ENCODE measurements around the gene CPSF4. TPM values are rescaled to one million over a fixed set of nuclear protein-coding genes. Genes with fewer than 3 reads are reported as not detected.

Gene CPSF4
- total RNA-seq, 2 experiments from 2014 or later = 84.4 to 88.6 TPM

DNA sequence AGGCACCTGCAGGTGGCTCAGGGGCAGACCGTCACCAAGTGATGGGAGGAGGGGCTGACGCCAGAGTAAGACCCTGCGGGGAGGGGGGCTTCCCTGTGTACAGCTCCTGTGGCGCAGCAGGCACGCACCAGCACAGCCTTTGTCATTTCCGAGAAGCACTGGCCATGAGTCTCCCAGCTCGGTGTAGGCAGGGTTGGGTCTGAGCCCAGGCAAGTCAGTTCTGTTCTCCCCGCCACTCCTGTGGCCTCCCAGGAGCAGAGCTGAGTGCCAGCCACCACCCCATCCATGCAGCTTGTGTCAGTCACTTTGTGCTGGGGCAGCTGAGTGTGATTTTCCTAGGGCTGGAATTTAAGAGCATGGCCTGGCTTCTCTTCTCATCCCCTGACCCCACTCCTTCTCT, 13.2 kb downstream of the CPSF4 start:
- Histone ChIP-seq H3K4me3 (ENCODE audit: low read depth, low read length, poor library complexity, severe bottlenecking) (no peak overlapping the region), H4K20me1 (ENCODE audit: insufficient read depth, low read length) (no peaks in the 10 kb centered on the region; the same call in 1 of the 2 replicates), H2AFZ (ENCODE audit: low read length) (no peak overlapping the region), H3K27ac (ENCODE audit: low read depth, low read length, poor library complexity, severe bottlenecking) (no peak overlapping the region), H3K4me1 (ENCODE audit: insufficient read depth, low read length, poor library complexity, severe bottlenecking) (no peaks in the 10 kb centered on the region), H3K4me2 (ENCODE audit: low read length) (no peak overlapping the region), H3K79me2 (ENCODE audit: insufficient read depth, low read depth, low read length) (no peaks in the 10 kb centered on the region), H3K9me2 (ENCODE audit: insufficient read depth, low read length) (no peaks in the 10 kb centered on the region), H3K9me3 (ENCODE audit: low read length) (no peaks in the 10 kb centered on the region), H3K36me3 (ENCODE audit: insufficient read depth, low read length) (peaks cover 97% of the 10 kb centered on the region)
- TF ChIP-seq CTCF (conservative IDR thresholded peaks at IDR 0.05; ENCODE audit: low read length) (no peak), EZH2phosphoT487 (IDR thresholded peaks at IDR 0.05; ENCODE audit: borderline replicate concordance, low read depth, low read length) (no peak)
- POLR2A ChIA-PET = no interaction called here
- CTCF ChIA-PET (ENCODE audit: unreplicated experiment) = no interaction called here
- intact Hi-C loops (cut with micrococcal nuclease; ENCODE audit: unreplicated experiment) = no loop called here
- no TSS peak for BruUV-seq (replicated peaks)
- no peak for DNase-seq (ENCODE audit: low spot score)

DNA sequence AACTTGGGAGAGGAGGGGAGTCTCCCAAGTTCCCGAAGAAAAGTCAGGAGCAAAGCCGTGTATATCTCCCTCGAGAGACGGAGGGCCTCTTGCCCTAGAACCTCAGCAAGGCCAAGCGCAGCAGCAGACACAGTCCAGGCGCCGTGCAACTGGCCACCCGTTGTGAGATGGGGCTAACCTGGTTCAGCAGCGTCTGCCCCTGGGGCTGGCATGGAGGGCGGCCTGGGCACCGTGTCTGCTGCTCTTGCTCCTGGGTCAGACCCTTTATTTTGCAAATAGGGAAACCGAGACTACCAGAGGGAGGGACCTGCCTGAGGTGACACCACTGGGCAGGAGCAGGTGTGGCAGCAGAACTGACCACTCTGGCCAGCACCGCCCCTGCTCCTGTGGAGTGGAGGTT, 13.8 kb downstream of the CPSF4 start:
- intact Hi-C loops (cut with micrococcal nuclease; ENCODE audit: unreplicated experiment) = no loop called here
- ChIA-PET CTCF (ENCODE audit: unreplicated experiment) (no interaction called here), POLR2A (no interaction called here)
- H3K9me2 ChIP-seq (ENCODE audit: insufficient read depth, low read length) = no peaks in the 10 kb centered on the region
- H2AFZ ChIP-seq (ENCODE audit: low read length) = no peak overlapping the region
- no peak overlapping the region for H3K27ac ChIP-seq (ENCODE audit: low read depth, low read length, poor library complexity, severe bottlenecking)
- no peak for DNase-seq (ENCODE audit: low spot score)
- H3K4me1 ChIP-seq (ENCODE audit: insufficient read depth, low read length, poor library complexity, severe bottlenecking) = no peaks in the 10 kb centered on the region
- no peaks in the 10 kb centered on the region; the same call in 1 of the 2 replicates for H4K20me1 ChIP-seq (ENCODE audit: insufficient read depth, low read length)
- H3K4me3 ChIP-seq (ENCODE audit: low read depth, low read length, poor library complexity, severe bottlenecking) = no peak overlapping the region
- H3K36me3 ChIP-seq (ENCODE audit: insufficient read depth, low read length) = peaks cover 97% of the 10 kb centered on the region
- H3K4me2 ChIP-seq (ENCODE audit: low read length) = no peak overlapping the region
- no peaks in the 10 kb centered on the region for H3K79me2 ChIP-seq (ENCODE audit: insufficient read depth, low read depth, low read length)
- no peak for TF ChIP-seq CTCF (conservative IDR thresholded peaks at IDR 0.05; ENCODE audit: low read length)
- no peak for TF ChIP-seq EZH2phosphoT487 (IDR thresholded peaks at IDR 0.05; ENCODE audit: borderline replicate concordance, low read depth, low read length)
- H3K9me3 ChIP-seq (ENCODE audit: low read length) = no peaks in the 10 kb centered on the region
- BruUV-seq (replicated peaks) = no TSS peak

- Histone ChIP-seq H3K79me2 (ENCODE audit: insufficient read depth, low read depth, low read length) (no peaks in the 10 kb centered on the region), H3K9me2 (ENCODE audit: insufficient read depth, low read length) (no peaks in the 10 kb centered on the region), H3K9me3 (ENCODE audit: low read length) (no peaks in the 10 kb centered on the region), H2AFZ (ENCODE audit: low read length) (no peak overlapping the region), H3K4me3 (ENCODE audit: low read depth, low read length, poor library complexity, severe bottlenecking) (no peak overlapping the region), H4K20me1 (ENCODE audit: insufficient read depth, low read length) (no peaks in the 10 kb centered on the region; the same call in 1 of the 2 replicates), H3K4me2 (ENCODE audit: low read length) (no peak overlapping the region), H3K36me3 (ENCODE audit: insufficient read depth, low read length) (peaks cover 97% of the 10 kb centered on the region), H3K4me1 (ENCODE audit: insufficient read depth, low read length, poor library complexity, severe bottlenecking) (no peaks in the 10 kb centered on the region), H3K27ac (ENCODE audit: low read depth, low read length, poor library complexity, severe bottlenecking) (no peak overlapping the region)
- no peak for TF ChIP-seq CTCF (conservative IDR thresholded peaks at IDR 0.05; ENCODE audit: low read length)
- TF ChIP-seq EZH2phosphoT487 (IDR thresholded peaks at IDR 0.05; ENCODE audit: borderline replicate concordance, low read depth, low read length) = no peak
- no peak for DNase-seq (ENCODE audit: low spot score)
- BruUV-seq (replicated peaks) = no TSS peak
- intact Hi-C loops (cut with micrococcal nuclease; ENCODE audit: unreplicated experiment) = no loop called here
- POLR2A ChIA-PET = no interaction called here
- CTCF ChIA-PET (ENCODE audit: unreplicated experiment) = no interaction called here
Measured at GRCh38 chr7:99453105-99453504, 14.4 kb downstream of the CPSF4 start.
